Activated T-helper 17 cell treated with anti-CD3 and anti-CD28 coated beads, Interleukin-2, amount 50 U/mL, for 72 hours (primary cell): ENCODE results near the gene RIOK2. TPM values are rescaled to one million over a fixed set of nuclear protein-coding genes. Genes with fewer than 3 reads are reported as not detected.

Experiments used
- ATAC-seq: fragments of 150-1000 bp; cut with Tn5 transposase; replicated peaks from 2 replicates; pipeline ENCODE4 v1.10.0; 2021; ENCODE audit warnings: mild to moderate bottlenecking, moderate library complexity
- H3K27ac Mint-ChIP-seq: one replicate; pipeline ENCODE4 v1.8.0; 2022; ENCODE audit warnings: mixed read lengths
- H3K27me3 Mint-ChIP-seq: one replicate; pipeline ENCODE4 v1.8.0; 2022; ENCODE audit warnings: mixed read lengths
- H3K36me3 Mint-ChIP-seq: one replicate; pipeline ENCODE4 v1.8.0; 2022; ENCODE audit warnings: low read depth, mild to moderate bottlenecking, mixed read lengths
- H3K4me1 Mint-ChIP-seq: one replicate; pipeline ENCODE4 v1.8.0; 2022; ENCODE audit warnings: mixed read lengths
- H3K4me3 Mint-ChIP-seq: one replicate; pipeline ENCODE4 v1.8.0; 2022; ENCODE audit warnings: mild to moderate bottlenecking, mixed read lengths
- H3K9me3 Mint-ChIP-seq: one replicate; pipeline ENCODE4 v1.8.0; 2022; ENCODE audit warnings: mixed read lengths
- total RNA-seq, 2 donors: library from RNA; stranded (reverse); gene quantifications; one replicate each; pipeline ENCODE4 v1.2.3, GENCODE V29; 2022

RIOK2 gene
- 10 to 100 TPM; 23.2 to 26.5 TPM for total RNA-seq

- Mint-ChIP-seq H3K36me3 (peaks cover 45% of the 10 kb centered on the region), H3K4me1 (peaks cover 29% of the 10 kb centered on the region)
Measured at GRCh38 chr5:97183100-97183929, at the start of gene RIOK2. Gene RIOK2, minus strand, starts transcription at chr5:97183247. Its CDS starts 56 bp downstream, at chr5:97183191.

DNA sequence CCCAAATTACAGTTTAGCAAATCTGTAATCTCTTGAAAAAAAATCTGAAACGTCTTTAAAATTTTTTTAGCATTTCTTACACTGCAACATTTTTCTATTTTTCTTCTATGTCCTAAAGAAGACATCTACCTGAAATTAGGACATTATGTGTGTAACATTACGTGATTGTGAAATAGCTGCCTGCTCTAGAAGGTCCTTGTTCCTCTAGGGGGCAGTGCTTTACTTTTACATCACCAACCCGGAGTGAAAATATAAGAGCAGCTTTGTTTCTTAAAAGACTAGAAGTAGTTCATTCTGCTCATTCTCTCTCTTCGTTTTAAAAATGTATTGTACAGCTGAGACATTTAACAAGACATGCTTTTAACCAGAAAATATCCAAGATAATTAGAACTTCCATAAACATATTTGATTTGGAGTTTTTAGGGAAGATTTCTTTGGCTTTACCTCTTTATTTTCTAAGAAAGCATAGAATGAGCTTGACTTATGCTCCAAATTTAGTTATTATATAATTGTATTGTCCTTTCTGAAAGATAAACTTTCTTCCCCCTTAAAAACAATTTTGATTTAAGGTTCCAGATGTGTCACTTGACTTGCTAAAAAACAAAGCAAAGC lies 48.1 kb upstream of the RIOK2 start:
- Mint-ChIP-seq H3K36me3 (no peaks in the 10 kb centered on the region), H3K4me3 (no peak overlapping the region), H3K27me3 (no peaks in the 10 kb centered on the region), H3K4me1 (no peaks in the 10 kb centered on the region), H3K27ac (no peak overlapping the region), H3K9me3 (no peaks in the 10 kb centered on the region)
- ATAC-seq = peak; percentile 44

More at GRCh38 chr5:97183100-97183929, at the start of gene RIOK2:
- peak within 1 kb of the TSS; percentile 89 for H3K4me3 Mint-ChIP-seq
- peaks cover 3% of the 10 kb centered on the region for H3K9me3 Mint-ChIP-seq
- no peaks in the 10 kb centered on the region for H3K27me3 Mint-ChIP-seq
- peak; percentile 90 for ATAC-seq
- H3K27ac Mint-ChIP-seq = peak within 1 kb of the TSS; percentile 99

- Mint-ChIP-seq H3K4me3 (no peak overlapping the region), H3K9me3 (no peaks in the 10 kb centered on the region), H3K27me3 (no peaks in the 10 kb centered on the region), H3K4me1 (no peaks in the 10 kb centered on the region), H3K27ac (no peak overlapping the region), H3K36me3 (no peaks in the 10 kb centered on the region)
- ATAC-seq = no peak
Measured at GRCh38 chr5:97229688-97230285, 46.7 kb upstream of the RIOK2 start.

DNA sequence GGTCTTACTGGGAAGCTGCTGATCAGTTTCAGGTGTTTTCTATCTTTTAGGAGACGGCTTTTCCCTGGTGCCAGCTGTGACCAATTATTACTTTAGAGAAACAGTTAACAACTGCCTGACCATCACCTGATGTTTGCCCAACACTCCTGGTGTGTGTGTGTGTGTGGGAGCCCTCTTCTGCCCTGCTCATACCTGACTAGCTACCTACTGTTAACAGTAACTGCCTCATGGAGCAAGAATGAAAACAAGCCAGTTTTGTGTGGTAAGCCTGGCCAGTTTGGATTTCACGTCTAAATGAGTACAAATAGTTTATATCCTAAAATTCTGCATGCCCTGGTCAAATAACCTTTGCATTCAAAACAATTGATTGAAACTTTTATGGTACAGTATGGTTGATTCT lies 46.1 kb upstream of the RIOK2 start:
- no peaks in the 10 kb centered on the region for H3K9me3 Mint-ChIP-seq
- no peak overlapping the region for H3K27ac Mint-ChIP-seq
- ATAC-seq = no peak
- no peaks in the 10 kb centered on the region for H3K27me3 Mint-ChIP-seq
- H3K4me3 Mint-ChIP-seq = no peak overlapping the region
- no peaks in the 10 kb centered on the region for H3K4me1 Mint-ChIP-seq
- no peaks in the 10 kb centered on the region for H3K36me3 Mint-ChIP-seq

GRCh38 chr5:97225222-97225621 lies 42.2 kb upstream of the RIOK2 start:
- H3K27me3 Mint-ChIP-seq = no peaks in the 10 kb centered on the region
- H3K27ac Mint-ChIP-seq = no peak overlapping the region
- no peaks in the 10 kb centered on the region for H3K36me3 Mint-ChIP-seq
- no peak for ATAC-seq
- H3K9me3 Mint-ChIP-seq = no peaks in the 10 kb centered on the region
- H3K4me3 Mint-ChIP-seq = no peak overlapping the region
- no peaks in the 10 kb centered on the region for H3K4me1 Mint-ChIP-seq

- H3K27me3 Mint-ChIP-seq = no peaks in the 10 kb centered on the region
- H3K27ac Mint-ChIP-seq = no peak overlapping the region
- no peaks in the 10 kb centered on the region for H3K4me1 Mint-ChIP-seq
- ATAC-seq = no peak
- H3K9me3 Mint-ChIP-seq = no peaks in the 10 kb centered on the region
- H3K4me3 Mint-ChIP-seq = no peak overlapping the region
- no peaks in the 10 kb centered on the region for H3K36me3 Mint-ChIP-seq
Measured at GRCh38 chr5:97224112-97224750, 41.2 kb upstream of the RIOK2 start.

GRCh38 chr5:97223596-97223995 lies 40.5 kb upstream of the RIOK2 start:
- H3K27ac Mint-ChIP-seq = no peak overlapping the region
- no peak for ATAC-seq
- no peaks in the 10 kb centered on the region for H3K4me1 Mint-ChIP-seq
- no peaks in the 10 kb centered on the region for H3K9me3 Mint-ChIP-seq
- no peaks in the 10 kb centered on the region for H3K27me3 Mint-ChIP-seq
- H3K36me3 Mint-ChIP-seq = no peaks in the 10 kb centered on the region
- H3K4me3 Mint-ChIP-seq = no peak overlapping the region

GRCh38 chr5:97209343-97209742 lies 26.3 kb upstream of the RIOK2 start:
- ATAC-seq = no peak
- no peak overlapping the region for H3K27ac Mint-ChIP-seq
- H3K27me3 Mint-ChIP-seq = peaks cover 16% of the 10 kb centered on the region
- no peak overlapping the region for H3K4me3 Mint-ChIP-seq
- H3K4me1 Mint-ChIP-seq = no peaks in the 10 kb centered on the region
- peaks cover 6% of the 10 kb centered on the region for H3K36me3 Mint-ChIP-seq
- peaks cover 16% of the 10 kb centered on the region for H3K9me3 Mint-ChIP-seq

- Mint-ChIP-seq H3K27me3 (peaks cover 16% of the 10 kb centered on the region), H3K9me3 (peaks cover 16% of the 10 kb centered on the region), H3K27ac (no peak overlapping the region), H3K4me1 (no peaks in the 10 kb centered on the region), H3K4me3 (no peak overlapping the region), H3K36me3 (peaks cover 2% of the 10 kb centered on the region)
- ATAC-seq = no peak
Measured at GRCh38 chr5:97208714-97209113, 25.7 kb upstream of the RIOK2 start.

GRCh38 chr5:97208184-97208713 lies 25.2 kb upstream of the RIOK2 start:
- H3K4me3 Mint-ChIP-seq = no peak overlapping the region
- no peaks in the 10 kb centered on the region for H3K36me3 Mint-ChIP-seq
- peaks cover 15% of the 10 kb centered on the region for H3K9me3 Mint-ChIP-seq
- H3K27ac Mint-ChIP-seq = no peak overlapping the region
- H3K27me3 Mint-ChIP-seq = peaks cover 16% of the 10 kb centered on the region
- H3K4me1 Mint-ChIP-seq = no peaks in the 10 kb centered on the region
- ATAC-seq = no peak

GRCh38 chr5:97194366-97194765 lies 11.3 kb upstream of the RIOK2 start:
- H3K27me3 Mint-ChIP-seq = no peaks in the 10 kb centered on the region
- H3K36me3 Mint-ChIP-seq = no peaks in the 10 kb centered on the region
- peaks cover 5% of the 10 kb centered on the region for H3K4me1 Mint-ChIP-seq
- no peak overlapping the region for H3K4me3 Mint-ChIP-seq
- no peak overlapping the region for H3K27ac Mint-ChIP-seq
- H3K9me3 Mint-ChIP-seq = peaks cover 11% of the 10 kb centered on the region
- ATAC-seq = no peak

DNA sequence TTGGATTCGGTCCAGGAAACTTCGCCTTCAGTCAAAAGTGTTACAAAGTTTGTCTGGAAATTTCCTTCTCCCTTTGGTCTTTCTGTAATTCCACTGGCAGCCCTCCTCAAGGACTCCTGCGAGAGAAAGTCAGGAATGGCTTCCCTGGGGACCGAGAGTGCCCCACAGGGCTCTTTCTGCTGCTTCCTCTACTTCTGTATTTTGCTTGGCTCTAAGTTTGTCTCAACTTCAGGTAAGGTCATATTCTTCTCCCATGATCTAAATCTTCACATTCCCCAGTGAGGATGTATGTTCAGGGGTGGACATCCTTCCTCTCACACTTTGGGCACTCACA lies 10.3 kb upstream of the RIOK2 start:
- peaks cover 11% of the 10 kb centered on the region for H3K9me3 Mint-ChIP-seq
- H3K27me3 Mint-ChIP-seq = no peaks in the 10 kb centered on the region
- H3K36me3 Mint-ChIP-seq = no peaks in the 10 kb centered on the region
- H3K4me1 Mint-ChIP-seq = peaks cover 5% of the 10 kb centered on the region
- no peak overlapping the region for H3K4me3 Mint-ChIP-seq
- H3K27ac Mint-ChIP-seq = no peak overlapping the region
- ATAC-seq = no peak

- peaks cover 11% of the 10 kb centered on the region for H3K9me3 Mint-ChIP-seq
- no peak for ATAC-seq
- peaks cover 5% of the 10 kb centered on the region for H3K4me1 Mint-ChIP-seq
- no peak overlapping the region for H3K27ac Mint-ChIP-seq
- H3K4me3 Mint-ChIP-seq = no peak overlapping the region
- no peaks in the 10 kb centered on the region for H3K36me3 Mint-ChIP-seq
- no peaks in the 10 kb centered on the region for H3K27me3 Mint-ChIP-seq
Measured at GRCh38 chr5:97192580-97193354, 9.7 kb upstream of the RIOK2 start.

- no peaks in the 10 kb centered on the region for H3K36me3 Mint-ChIP-seq
- no peak for ATAC-seq
- peaks cover 11% of the 10 kb centered on the region for H3K9me3 Mint-ChIP-seq
- no peaks in the 10 kb centered on the region for H3K27me3 Mint-ChIP-seq
- peaks cover 5% of the 10 kb centered on the region for H3K4me1 Mint-ChIP-seq
- no peak overlapping the region for H3K4me3 Mint-ChIP-seq
- no peak overlapping the region for H3K27ac Mint-ChIP-seq
Measured at GRCh38 chr5:97191893-97192292, 8.8 kb upstream of the RIOK2 start.
